K562 (cell line): Measurements from ENCODE around the gene OR4N5. TPM values are rescaled to one million over a fixed set of nuclear protein-coding genes. Genes with fewer than 3 reads are reported as not detected.

Experiments used
- CBX1 ChIP-seq: sonication (generic); IDR thresholded peaks from 2 replicates; pipeline ENCODE4 v1.6.1; 2016; ENCODE audit warnings: antibody characterized with exemption, low read depth, mild to moderate bottlenecking
- CCAR2 ChIP-seq: fragments of 200-400 bp; formaldehyde crosslinking; IDR thresholded peaks from 2 replicates; pipeline ENCODE4 v1.6.1; 2017; ENCODE audit warnings: mild to moderate bottlenecking, low read depth, low read length
- CEBPB ChIP-seq: fragments of 450-650 bp; IDR thresholded peaks from 2 replicates; pipeline ENCODE4 v1.6.1; 2016; ENCODE audit warnings: missing genetic modification characterization, missing compliant biosample characterization
- GATAD2B ChIP-seq: fragments of 450-650 bp; IDR thresholded peaks from 2 replicates; pipeline ENCODE4 v1.6.1; 2017; ENCODE audit warnings: mild to moderate bottlenecking, borderline replicate concordance
- HMBOX1 ChIP-seq: sonication (generic); IDR thresholded peaks from 2 replicates; pipeline ENCODE4 v1.6.1; 2016
- IRF2 ChIP-seq: sonication (generic); formaldehyde crosslinking; IDR thresholded peaks from 2 replicates; pipeline ENCODE4 v1.8.1; 2022; ENCODE audit warnings: mild to moderate bottlenecking, missing genetic modification reagents
- KDM5B ChIP-seq: fragments of 200-600 bp; sonication (generic); IDR thresholded peaks from 2 replicates; pipeline ENCODE4 v1.6.1; 2012; ENCODE audit warnings: low read depth, mild to moderate bottlenecking, moderate library complexity, low read length, control low read depth, inconsistent platforms; ENCODE audit not compliant: insufficient replicate concordance
- KLF16 ChIP-seq: IDR thresholded peaks from 2 replicates; pipeline ENCODE4 v1.6.1; 2016; ENCODE audit warnings: antibody characterized with exemption
- MCM5 ChIP-seq: fragments of 450-650 bp; IDR thresholded peaks from 2 replicates; pipeline ENCODE4 v1.6.1; 2016; ENCODE audit warnings: low read depth
- MTA3 ChIP-seq: fragments of 450-650 bp; formaldehyde crosslinking; IDR thresholded peaks from 2 replicates; pipeline ENCODE4 v1.6.1; 2017; ENCODE audit warnings: mild to moderate bottlenecking, borderline replicate concordance
- PCBP2 ChIP-seq: fragments of 200-400 bp; formaldehyde crosslinking; IDR thresholded peaks from 2 replicates; pipeline ENCODE4 v1.6.1; 2018; ENCODE audit warnings: low read length, low read depth, mild to moderate bottlenecking, moderate library complexity; ENCODE audit not compliant: poor library complexity, severe bottlenecking
- POLR2AphosphoS2 ChIP-seq: IDR thresholded peaks from 2 replicates; pipeline ENCODE4 v1.6.1; 2012; ENCODE audit warnings: low read length, improper control_type of control experiment
- SMARCA5 ChIP-seq: fragments of 450-650 bp; IDR thresholded peaks from 2 replicates; pipeline ENCODE4 v1.6.1; 2016
- SNRNP70 ChIP-seq: fragments of 200-400 bp; formaldehyde crosslinking; optimal IDR thresholded peaks from 2 replicates; pipeline ENCODE3; 2017; ENCODE audit warnings: low read depth, low read length
- SRF ChIP-seq, 2 experiments: fragments of 250-450, 450-650 bp in 1 of 2; sonication (Bioruptor Pico) in 1 of 2; sonication (generic) in 1 of 2; formaldehyde crosslinking; IDR thresholded peaks; 2 replicates each; pipeline versions ENCODE4 v1.5.0 to v1.5.1; 2020 to 2022; ENCODE audit warnings: mild to moderate bottlenecking in 1 of 2, missing genetic modification reagents in 1 of 2
- STAG1 ChIP-seq: sonication (generic); formaldehyde crosslinking; IDR thresholded peaks from 2 replicates; pipeline ENCODE4 v1.5.0; 2020; ENCODE audit warnings: missing genetic modification reagents, borderline replicate concordance
- TRIM24 ChIP-seq, 2 experiments: fragments of 450-650 bp; IDR thresholded peaks; 2 replicates each; pipeline ENCODE4 v1.6.1; 2016
- XRCC5 ChIP-seq: fragments of 200-400 bp; formaldehyde crosslinking; IDR thresholded peaks from 2 replicates; pipeline ENCODE4 v1.6.1; 2017; ENCODE audit warnings: low read depth, mild to moderate bottlenecking, low read length
- ZNF197 ChIP-seq: fragments of 200-800 bp; sonication (Bioruptor generic); IDR thresholded peaks from 2 replicates; pipeline ENCODE4 v1.6.1; 2016; ENCODE audit warnings: low read depth, missing genetic modification characterization, missing compliant biosample characterization
- ZNF324 ChIP-seq: fragments of 250-450 bp; sonication (Bioruptor Pico); IDR thresholded peaks from 2 replicates; pipeline ENCODE4 v1.4.0; 2020; ENCODE audit warnings: mild to moderate bottlenecking
- ZNF347 ChIP-seq: fragments of 450-650 bp; formaldehyde crosslinking; IDR thresholded peaks from 2 replicates; pipeline ENCODE4 v1.4.0; 2020; ENCODE audit warnings: low read depth, mild to moderate bottlenecking, moderate library complexity
- ZNF398 ChIP-seq: fragments of 250-450 bp; sonication (Bioruptor Pico); IDR thresholded peaks from 2 replicates; pipeline ENCODE4 v1.8.0; 2021; ENCODE audit warnings: moderate library complexity, mild to moderate bottlenecking, inconsistent platforms
- ZNF518B ChIP-seq: fragments of 250-450 bp; sonication (Bioruptor Pico); IDR thresholded peaks from 2 replicates; pipeline ENCODE4 v1.5.0; 2021; ENCODE audit warnings: mild to moderate bottlenecking, moderate library complexity
- ZNF561 ChIP-seq: fragments of 450-650 bp; formaldehyde crosslinking; conservative IDR thresholded peaks from 2 replicates; pipeline ENCODE4 v1.4.0; 2020; ENCODE audit warnings: mild to moderate bottlenecking, moderate library complexity
- ZNF583 ChIP-seq: fragments of 250-450 bp; sonication (Bioruptor Pico); IDR thresholded peaks from 2 replicates; pipeline ENCODE4 v1.4.0; 2020
- ZNF766 ChIP-seq: fragments of 200-800 bp; sonication (Bioruptor generic); conservative IDR thresholded peaks from 2 replicates; pipeline ENCODE4 v1.6.1; 2016; ENCODE audit warnings: missing genetic modification characterization, missing compliant biosample characterization
- ZNF785 ChIP-seq: fragments of 250-450 bp; sonication (Bioruptor Pico); IDR thresholded peaks from 2 replicates; pipeline ENCODE4 v1.4.0; 2020; ENCODE audit warnings: mild to moderate bottlenecking
- polyA plus RNA-seq, 8 experiments: library from polyadenylated mRNA; depleted of rRNA in 4 of 8; stranded (reverse) in 5 of 8; unstranded in 3 of 8; fragments of >200 nt; fragmentation: Nextera tagmentation in 2 of 8; fragmentation: Illumina TruSeq in 1 of 8; extraction: Ambion mirVana in 2 of 8; extraction: Trizol in 1 of 8; gene quantifications; 2 replicates each; pipeline versions ENCODE4 v1.2.1 to v1.2.3, GENCODE V29; 2011 to 2014; ENCODE audit warnings: inconsistent platforms in 1 of 8, missing spikeins in 1 of 8
- total RNA-seq, 7 experiments: library from RNA; depleted of rRNA in 6 of 7; stranded (reverse); fragments of >200 nt in 6 of 7; fragmentation: Illumina TruSeq in 2 of 7; extraction: Trizol in 2 of 7; gene quantifications; 2 replicates each; pipeline versions ENCODE4 v1.2.1 to v1.2.3, GENCODE V29; 2011 to 2021; ENCODE audit warnings: low replicate concordance in 1 of 7

OR4N5 gene
- total and polyA plus RNA-seq, 9 of the 15 experiments (the other 6 are each of a cell fraction or from before 2014, with no cell fraction given) = not detected

GRCh38 chr14:20116748-20117147, 21.9 kb upstream of the OR4N5 start (continued):
- TF ChIP-seq SNRNP70 (no peak), XRCC5 (no peak), POLR2AphosphoS2 (no peak), HMBOX1 (peak; percentile 57; the same call in 1 of the 2 replicates), MTA3 (0 out of 2 replicates have a peak, but pooled peaks have one; percentile 31), ZNF785 (CRISPR knock-in tag) (no peak), ZNF518B (no peak), CCAR2 (no peak), ZNF766 (peak; percentile 78), SRF (CRISPR knock-in tag; IDR thresholded peaks at IDR 0.05) (no peak), ZNF197 (CRISPR knock-in tag) (no peak), PCBP2 (no peak), ZNF583 (no peak), CEBPB (0 out of 2 replicates have a peak, but pooled peaks have one; percentile 45), ZNF347 (no peak), SMARCA5 (no peak), KDM5B (no peak), MCM5 (no peak), STAG1 (CRISPR knock-in tag) (no peak), ZNF398 (CRISPR knock-in tag) (no peak), GATAD2B (no peak), IRF2 (CRISPR knock-in tag) (no peak), CBX1 (no peak), ZNF324 (CRISPR knock-in tag) (no peak), KLF16 (no peak), TRIM24 (IDR thresholded peaks at IDR 0.05) (peak; percentile 59 to 87), ZNF561 (no peak)
